GM12864 (cell line): ENCODE measurements around the gene SCN2B.

ENCODE experiments used
- DNase-seq: peaks from one replicate; pipeline ENCODE4 v3.0.0-alpha.2; 2011; ENCODE audit warnings: low read depth
- H3K4me3 ChIP-seq: 2 replicates; pipeline ENCODE4 v1.5.1; 2011; ENCODE audit warnings: mild to moderate bottlenecking, low read depth, low read length, control low read depth
- CTCF ChIP-seq: IDR thresholded peaks from 2 replicates; pipeline ENCODE4 v1.5.1; 2011; ENCODE audit warnings: low read depth, mild to moderate bottlenecking, moderate library complexity, low read length, control low read depth, inconsistent platforms; ENCODE audit errors: missing control alignments

The SCN2B gene

GRCh38 chr11:118167906-118168305, 8.5 kb downstream of the SCN2B start:
- no peak for TF ChIP-seq CTCF
- DNase-seq = no peak
- H3K4me3 ChIP-seq = no peak overlapping the region

DNA sequence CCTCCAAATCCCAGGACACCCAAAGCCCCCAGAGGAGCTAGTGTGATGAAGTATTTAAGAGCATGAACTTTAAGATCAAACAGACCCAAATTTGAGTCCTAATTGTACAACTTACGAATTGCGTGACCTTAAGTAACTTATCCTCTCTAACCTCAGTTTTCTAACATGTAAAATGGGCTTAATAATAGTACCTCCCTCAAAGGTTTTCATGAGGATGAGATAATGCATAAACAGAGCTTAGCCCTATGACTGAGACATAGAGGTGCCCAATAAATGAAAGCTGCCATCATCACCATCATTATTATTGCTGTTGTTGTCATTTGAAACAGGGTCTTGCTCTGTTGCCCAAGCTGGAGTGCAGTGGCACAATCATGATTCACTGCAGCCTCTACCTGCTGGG, 9.2 kb downstream of the SCN2B start:
- TF ChIP-seq CTCF = no peak
- H3K4me3 ChIP-seq = no peak overlapping the region
- no peak for DNase-seq

DNA sequence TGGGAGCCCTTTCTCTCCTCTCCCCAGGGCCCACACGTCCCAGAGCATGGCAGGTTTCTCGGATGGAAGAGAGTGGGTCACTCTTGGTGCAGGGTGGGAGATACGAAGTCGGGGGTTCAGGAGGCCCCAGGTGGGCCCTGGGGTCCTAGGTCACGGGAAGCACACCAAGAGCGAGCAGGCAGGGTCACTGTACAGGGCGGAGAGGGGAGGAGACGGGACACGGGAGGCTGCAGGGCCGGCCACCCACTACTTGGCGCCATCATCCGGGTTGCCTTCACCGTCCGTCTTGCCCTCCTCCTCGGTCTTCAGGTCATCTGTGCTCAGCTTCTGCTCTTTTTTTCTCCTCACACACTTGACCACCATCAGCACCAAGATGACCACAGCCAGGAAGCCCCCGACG, 9.8 kb downstream of the SCN2B start:
- TF ChIP-seq CTCF = no peak
- no peak overlapping the region for H3K4me3 ChIP-seq
- no peak for DNase-seq

- DNase-seq = no peak
- H3K4me3 ChIP-seq = no peak overlapping the region
- no peak for TF ChIP-seq CTCF
These were observed 11.6 kb downstream of the SCN2B start for GRCh38 chr11:118164885-118165284.

- no peak for DNase-seq
- no peak for TF ChIP-seq CTCF
- H3K4me3 ChIP-seq = no peak overlapping the region
These were observed 12.9 kb downstream of the SCN2B start for GRCh38 chr11:118163494-118163893.

- DNase-seq = no peak
- TF ChIP-seq CTCF = no peak
- no peak overlapping the region for H3K4me3 ChIP-seq
These were observed 13.6 kb downstream of the SCN2B start for GRCh38 chr11:118162846-118163245.

GRCh38 chr11:118161786-118162185, 14.7 kb downstream of the SCN2B start:
- no peak for TF ChIP-seq CTCF
- H3K4me3 ChIP-seq = no peak overlapping the region
- DNase-seq = no peak
